HG03442 (cell line): ENCODE measurements around the gene CCDC28B.
A peak's percentile ranks its signal among the peaks of the same experiment; 100 is the strongest.

ENCODE experiments used
- ATAC-seq: cut with Tn5 transposase; IDR thresholded peaks from one replicate; pipeline ENCODE4 v1.9.1; 2021; ENCODE audit warnings: mild to moderate bottlenecking, moderate library complexity; ENCODE audit not compliant: unreplicated experiment

Gene CCDC28B

GRCh38 chr1:32220746-32221580 is 20.6 kb downstream of the CCDC28B start:
- ATAC-seq = no peak

GRCh38 chr1:32221581-32221979 is 21.2 kb downstream of the CCDC28B start:
- no peak for ATAC-seq

GRCh38 chr1:32221980-32222755 is 21.8 kb downstream of the CCDC28B start, which contains the start of the genes EIF3I and TMEM234:
Gene EIF3I (plus strand): TSS chr1:32222407. CDS start chr1:32222442, 35 bp downstream.
Gene TMEM234 (minus strand): TSS chr1:32222353. CDS start chr1:32222322, 31 bp downstream.
- ATAC-seq = peak; percentile 95

- ATAC-seq = no peak
Observed at GRCh38 chr1:32223683-32224082, 23.3 kb downstream of the CCDC28B start.

GRCh38 chr1:32224285-32224684 is 23.9 kb downstream of the CCDC28B start:
- ATAC-seq = no peak

- ATAC-seq = no peak
Observed at GRCh38 chr1:32228771-32229170, 28.4 kb downstream of the CCDC28B start.

GRCh38 chr1:32231843-32232432 is 31.5 kb downstream of the CCDC28B start:
- no peak for ATAC-seq

GRCh38 chr1:32232558-32233304 is 32.3 kb downstream of the CCDC28B start:
- no peak for ATAC-seq

GRCh38 chr1:32234792-32235191 is 34.4 kb downstream of the CCDC28B start:
- ATAC-seq = no peak

- no peak for ATAC-seq
Observed at GRCh38 chr1:32239337-32239736, 38.9 kb downstream of the CCDC28B start.

GRCh38 chr1:32239790-32240139 is 39.4 kb downstream of the CCDC28B start:
- no peak for ATAC-seq

- ATAC-seq = no peak
Observed at GRCh38 chr1:32240140-32240951, 40.0 kb downstream of the CCDC28B start.

GRCh38 chr1:32241001-32241763 is 40.8 kb downstream of the CCDC28B start:
- ATAC-seq = no peak

- no peak for ATAC-seq
Observed at GRCh38 chr1:32242341-32242851, 42.0 kb downstream of the CCDC28B start.

GRCh38 chr1:32246888-32247273 is 46.5 kb downstream of the CCDC28B start, which contains the start of gene FAM167B:
Gene FAM167B (plus strand): TSS chr1:32247222. CDS start chr1:32247422, 200 bp downstream.
- ATAC-seq = no peak

- no peak for ATAC-seq
Observed at GRCh38 chr1:32247452-32247851, 47.1 kb downstream of the CCDC28B start.

- ATAC-seq = peak; percentile 33
Observed at GRCh38 chr1:32247983-32248889, 47.8 kb downstream of the CCDC28B start.
